ENCODE results near the gene CCNK.

The CCNK gene

GRCh38 chr14:99546234-99546879 is 65.1 kb downstream of the CCNK start:
- no peak for DNase-seq (ENCODE audit: low read depth, low spot score)
- H3K27ac ChIP-seq = no peak overlapping the region

GRCh38 chr14:99548255-99548654 is 67.0 kb downstream of the CCNK start:
- H3K27ac ChIP-seq = no peak overlapping the region
- DNase-seq (ENCODE audit: low read depth, low spot score) = no peak

- H3K27ac ChIP-seq = no peak overlapping the region
- no peak for DNase-seq (ENCODE audit: low read depth, low spot score)
These were observed 67.8 kb downstream of the CCNK start for GRCh38 chr14:99548871-99549515.

GRCh38 chr14:99549684-99550083 is 68.5 kb downstream of the CCNK start:
- H3K27ac ChIP-seq = no peak overlapping the region
- DNase-seq (ENCODE audit: low read depth, low spot score) = no peak

- no peak for DNase-seq (ENCODE audit: low read depth, low spot score)
- no peak overlapping the region for H3K27ac ChIP-seq
These were observed 69.3 kb downstream of the CCNK start for GRCh38 chr14:99550387-99550992.

- no peak for DNase-seq (ENCODE audit: low read depth, low spot score)
These were observed 70.1 kb downstream of the CCNK start for GRCh38 chr14:99551034-99551922.

GRCh38 chr14:99552021-99552553 is 70.9 kb downstream of the CCNK start:
- DNase-seq (ENCODE audit: low read depth, low spot score) = no peak
- H3K27ac ChIP-seq = no peak overlapping the region

More at GRCh38 chr14:99551034-99551922, 70.1 kb downstream of the CCNK start:
- H3K27ac ChIP-seq = no peak overlapping the region

GRCh38 chr14:99552572-99553216 is 71.5 kb downstream of the CCNK start:
- H3K27ac ChIP-seq = no peak overlapping the region
- no peak for DNase-seq (ENCODE audit: low read depth, low spot score)

GRCh38 chr14:99554184-99554583 is 73.0 kb downstream of the CCNK start:
- no peak for DNase-seq (ENCODE audit: low read depth, low spot score)
- no peak overlapping the region for H3K27ac ChIP-seq

- DNase-seq (ENCODE audit: low read depth, low spot score) = no peak
- no peak overlapping the region for H3K27ac ChIP-seq
These were observed 73.7 kb downstream of the CCNK start for GRCh38 chr14:99554757-99555531.

GRCh38 chr14:99556134-99556791 is 75.1 kb downstream of the CCNK start:
- DNase-seq (ENCODE audit: low read depth, low spot score) = no peak
- no peak overlapping the region for H3K27ac ChIP-seq

- no peak overlapping the region for H3K27ac ChIP-seq
- no peak for DNase-seq (ENCODE audit: low read depth, low spot score)
These were observed 78.2 kb downstream of the CCNK start for GRCh38 chr14:99559286-99559990.

- peak overlapping the region; percentile 61 for H3K27ac ChIP-seq
- no peak for DNase-seq (ENCODE audit: low read depth, low spot score)
These were observed 79.2 kb downstream of the CCNK start for GRCh38 chr14:99560403-99560802.

GRCh38 chr14:99560922-99561683 is 79.9 kb downstream of the CCNK start:
- peak overlapping the region; percentile 61 for H3K27ac ChIP-seq
- DNase-seq (ENCODE audit: low read depth, low spot score) = no peak

GRCh38 chr14:99561864-99562263 is 80.7 kb downstream of the CCNK start:
- peak overlapping the region; percentile 61 for H3K27ac ChIP-seq
- no peak for DNase-seq (ENCODE audit: low read depth, low spot score)

All from epithelial cell of prostate (primary cell).